ENCODE measurements around the gene CDKN2AIP. TPM values are rescaled to one million over a fixed set of nuclear protein-coding genes. Genes with fewer than 3 reads are reported as not detected.

The CDKN2AIP gene
- total and polyA plus RNA-seq, 2 of the 4 experiments (the other 2 are of a cell fraction): 11.0 to 16.8 TPM

DNA sequence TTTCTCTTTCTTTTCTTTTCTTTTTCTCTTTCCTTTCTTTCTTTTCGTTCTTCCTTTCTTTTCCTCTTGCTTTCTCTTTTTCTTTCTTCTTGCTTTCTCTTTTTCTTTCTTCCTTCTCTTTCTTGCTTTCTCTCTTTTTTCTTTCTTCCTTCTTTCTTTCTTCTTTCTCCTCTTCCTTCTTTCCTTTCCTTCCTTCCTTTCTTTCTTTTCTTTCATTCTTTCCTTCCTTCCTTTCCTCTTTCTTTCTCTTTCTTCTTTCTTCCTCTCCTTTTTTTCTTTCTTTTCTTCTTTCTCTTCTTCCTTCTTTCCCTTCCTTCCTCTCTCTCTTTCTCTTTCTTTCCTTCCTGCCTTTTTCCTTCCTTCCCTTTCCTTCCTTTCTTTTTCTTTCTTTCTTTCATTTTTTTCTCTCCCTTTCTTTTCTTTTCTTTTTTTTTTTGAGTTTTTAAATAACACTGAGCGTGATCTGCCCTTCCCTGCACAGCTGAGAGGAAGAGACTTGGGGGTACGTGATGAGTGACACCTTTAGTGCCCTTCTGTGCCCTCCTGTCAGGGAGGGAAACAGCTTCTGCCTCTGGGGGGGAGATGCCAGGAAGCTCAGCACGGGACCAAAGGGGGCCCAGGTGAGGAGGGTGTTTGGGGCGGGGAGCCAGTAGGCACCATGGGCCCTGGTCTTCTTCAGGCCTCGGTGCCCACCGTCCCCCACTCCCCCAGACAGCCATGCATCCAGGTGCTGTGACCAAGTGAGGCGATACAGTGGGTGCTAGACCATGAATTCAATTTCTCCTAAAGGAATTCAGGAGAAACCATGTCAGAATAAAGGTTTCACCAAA, 36.6 kb upstream of the CDKN2AIP start:
- TF ChIP-seq CHD1 (IDR thresholded peaks at IDR 0.05; ENCODE audit: low read depth, low read length) (no peak), SMC3 (IDR thresholded peaks at IDR 0.05; ENCODE audit: low read depth, low read length) (no peak), MAZ (IDR thresholded peaks at IDR 0.05; ENCODE audit: borderline replicate concordance, low read depth, low read length) (no peak), FOS (IDR thresholded peaks at IDR 0.05; ENCODE audit: low read depth, low read length) (no peak), NFE2L2 (IDR thresholded peaks at IDR 0.05; ENCODE audit: low read depth, low read length) (no peak), POLR2A (IDR thresholded peaks at IDR 0.05; ENCODE audit: low read depth, low read length) (no peak), CTCF (conservative IDR thresholded peaks at IDR 0.05; ENCODE audit: low read depth, low read length) (no peak), BHLHE40 (IDR thresholded peaks at IDR 0.05; ENCODE audit: low read depth, low read length) (no peak), RAD21 (IDR thresholded peaks at IDR 0.05; ENCODE audit: low read length) (no peak), MXI1 (IDR thresholded peaks at IDR 0.05; ENCODE audit: borderline replicate concordance, low read depth, low read length) (no peak), RFX5 (IDR thresholded peaks at IDR 0.05; ENCODE audit: low read depth, low read length) (no peak)
- TF ChIP-seq, protein P1, sequence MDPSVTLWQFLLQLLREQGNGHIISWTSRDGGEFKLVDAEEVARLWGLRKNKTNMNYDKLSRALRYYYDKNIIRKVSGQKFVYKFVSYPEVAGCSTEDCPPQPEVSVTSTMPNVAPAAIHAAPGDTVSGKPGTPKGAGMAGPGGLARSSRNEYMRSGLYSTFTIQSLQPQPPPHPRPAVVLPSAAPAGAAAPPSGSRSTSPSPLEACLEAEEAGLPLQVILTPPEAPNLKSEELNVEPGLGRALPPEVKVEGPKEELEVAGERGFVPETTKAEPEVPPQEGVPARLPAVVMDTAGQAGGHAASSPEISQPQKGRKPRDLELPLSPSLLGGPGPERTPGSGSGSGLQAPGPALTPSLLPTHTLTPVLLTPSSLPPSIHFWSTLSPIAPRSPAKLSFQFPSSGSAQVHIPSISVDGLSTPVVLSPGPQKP (IDR thresholded peaks at IDR 0.05; ENCODE audit: borderline replicate concordance, low read depth, low read length): no peak
- TF ChIP-seq, protein P2, sequence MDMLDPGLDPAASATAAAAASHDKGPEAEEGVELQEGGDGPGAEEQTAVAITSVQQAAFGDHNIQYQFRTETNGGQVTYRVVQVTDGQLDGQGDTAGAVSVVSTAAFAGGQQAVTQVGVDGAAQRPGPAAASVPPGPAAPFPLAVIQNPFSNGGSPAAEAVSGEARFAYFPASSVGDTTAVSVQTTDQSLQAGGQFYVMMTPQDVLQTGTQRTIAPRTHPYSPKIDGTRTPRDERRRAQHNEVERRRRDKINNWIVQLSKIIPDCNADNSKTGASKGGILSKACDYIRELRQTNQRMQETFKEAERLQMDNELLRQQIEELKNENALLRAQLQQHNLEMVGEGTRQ (IDR thresholded peaks at IDR 0.05; ENCODE audit: low read depth, low read length): no peak
- H3K36me3 ChIP-seq (ENCODE audit: control insufficient read depth, insufficient read depth, low read length): no peaks in the 10 kb centered on the region
- dilution Hi-C loops (cut with HindIII; ENCODE audit: low sequenced_read_pairs, unreplicated experiment) (no loop called here), intact Hi-C loops (cut with micrococcal nuclease) (loop anchor here (5.0 kb wide), 1 partner anchor 336 kb away; no protein-coding TSS in a partner anchor), in situ Hi-C loops (cut with MboI; ENCODE audit: low sequenced_read_pairs) (loop anchor here (10.0 kb wide), 1 partner anchor 333 kb away; no protein-coding TSS in a partner anchor)
- H3K4ac ChIP-seq (ENCODE audit: low read depth, low read length): no peak overlapping the region
- 33% methylated on average over 1 of the region's 8 CpGs; no CpG with 5 or more reads in 1 of the 2 experiments for WGBS, 2 experiments (ENCODE audit: extremely low coverage in 2 of 2, insufficient read length in 1 of 2)
- H3K18ac ChIP-seq (ENCODE audit: low read depth, low read length): no peak overlapping the region
- H4K20me1 ChIP-seq (ENCODE audit: insufficient read depth, low read length): no peaks in the 10 kb centered on the region
- H4K5ac ChIP-seq (ENCODE audit: low read depth, low read length): no peak overlapping the region
- peak overlapping the region; percentile 69 for H3K9ac ChIP-seq (ENCODE audit: low read depth, low read length)
- H2BK120ac ChIP-seq (ENCODE audit: low read depth, low read length): no peak overlapping the region
- peak overlapping the region; percentile 85; the same call in 1 of the 2 replicates for H3K56ac ChIP-seq (ENCODE audit: extremely low read depth, insufficient read depth, low read length)
- no peak overlapping the region for H2BK5ac ChIP-seq (ENCODE audit: low read depth, low read length, poor library complexity, severe bottlenecking)
- 0 out of 2 replicates have a peak overlapping the region, but pooled peaks have one; percentile 3 for H2AK5ac ChIP-seq (ENCODE audit: low read depth, low read length)
- no peak overlapping the region for H3K27ac ChIP-seq (ENCODE audit: insufficient read depth, low read length)
- no peaks in the 10 kb centered on the region for H3K9me3 ChIP-seq (ENCODE audit: control insufficient read depth, insufficient read depth, low read length)
- no peaks in the 10 kb centered on the region for H3K4me1 ChIP-seq (ENCODE audit: control insufficient read depth, insufficient read depth, low read length)
- DNase-seq (no peak), ATAC-seq (ENCODE audit: low read depth) (no peak)
- no peak overlapping the region for H2AK9ac ChIP-seq (replicated peaks; ENCODE audit: low read depth, low read length, poor library complexity)
- BruUV-seq (replicated peaks): TSS peak; percentile 79
- H2BK20ac ChIP-seq (ENCODE audit: low read depth, low read length): no peak overlapping the region
- no peak overlapping the region for H3K14ac ChIP-seq (replicated peaks; ENCODE audit: low read depth, low read length)
- peak overlapping the region in 1 of 2 experiments; percentile 62; a peak in 1 of 4 replicates for H4K8ac ChIP-seq (ENCODE audit: low read depth in 2 of 2, low read length in 2 of 2)
- peak overlapping the region; percentile 51; the same call in 1 of the 2 replicates for H3K23ac ChIP-seq (ENCODE audit: low read depth, low read length)
- H3K79me1 ChIP-seq (ENCODE audit: low read depth in 1 of 2, low read length in 2 of 2): no peaks in the 10 kb centered on the region
- peak overlapping the region; percentile 59 for H3K4me2 ChIP-seq (ENCODE audit: low read depth, low read length)
- peak overlapping the region; percentile 1 for H2AFZ ChIP-seq (replicated peaks; ENCODE audit: low read length, poor library complexity)
- no peaks in the 10 kb centered on the region for H3K9me1 ChIP-seq (ENCODE audit: insufficient read depth, low read length)
- peaks cover 10% of the 10 kb centered on the region; the same call in 1 of the 2 replicates for H3K27me3 ChIP-seq (ENCODE audit: control insufficient read depth, insufficient read depth, low read length)
- CTCF ChIA-PET: interaction anchor here (0.7 to 1.3 kb wide), 7 partner anchors 9 to 502 kb away, joined by 3 to 6 read pairs (median 4); no protein-coding TSS in a partner anchor
- H2BK15ac ChIP-seq (ENCODE audit: low read depth, low read length): 0 out of 3 replicates have a peak overlapping the region, but pooled peaks have one; percentile 61
- H3K4me3 ChIP-seq (ENCODE audit: insufficient read depth, low read depth, low read length): peak overlapping the region; percentile 50; the same call in 1 of the 2 replicates
- POLR2A ChIA-PET (ENCODE audit: unreplicated experiment): no interaction called here
- H4K91ac ChIP-seq (ENCODE audit: insufficient read depth, low read depth, low read length): no peak overlapping the region; the same call in 1 of the 2 replicates

Data from IMR-90 (cell line).